Measurements from ENCODE around the gene PRTG. TPM values are rescaled to one million over a fixed set of nuclear protein-coding genes. Genes with fewer than 3 reads are reported as not detected.

Gene PRTG
- total and polyA plus RNA-seq, 2 donors (not counting 3 experiments of a cell fraction or from before 2014, with no cell fraction given): 3.4 to 12.4 TPM

DNA sequence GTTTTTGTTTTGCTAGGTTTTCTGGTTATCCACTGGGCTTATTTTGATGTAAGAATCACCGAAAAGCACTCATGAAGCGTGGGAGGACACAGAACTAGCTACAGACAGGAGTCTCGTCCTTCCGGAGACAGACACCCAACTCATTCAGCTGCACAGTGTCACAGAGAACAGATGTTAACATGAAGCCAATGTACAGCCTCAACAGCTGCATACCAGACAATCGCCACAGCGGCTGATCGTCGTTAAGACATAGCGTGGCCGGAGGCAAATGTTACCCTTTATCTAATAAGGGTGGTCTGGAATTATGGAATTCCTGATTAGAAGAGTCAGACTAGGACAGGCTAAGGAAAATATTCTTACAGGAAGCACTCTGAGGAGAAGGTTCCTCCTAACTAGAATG lies 153.7 kb downstream of the PRTG start:
- CTCF ChIA-PET: interaction anchor here (1.9 to 2.0 kb wide), 2 partner anchors 63 to 257 kb away, joined by 5 to 7 read pairs; no protein-coding TSS in a partner anchor
- FAIRE-seq (no peak), DNase-seq (ENCODE audit: low read depth, low spot score) (no peak)
- Histone ChIP-seq H2AFZ (ENCODE audit: low read depth, low read length) (no peak overlapping the region), H3K9me3 (replicated peaks; ENCODE audit: control insufficient read depth, insufficient read depth, low read length) (no peaks in the 10 kb centered on the region), H3K4me1 (ENCODE audit: control insufficient read depth, extremely low read depth, insufficient read depth, low read length) (peaks cover 8% of the 10 kb centered on the region), H3K9ac (replicated peaks; ENCODE audit: extremely low read depth, insufficient read depth, low read length) (no peak overlapping the region), H3K4me3 (replicated peaks in 1 of 3; ENCODE audit: insufficient read depth in 1 of 3, low read depth in 1 of 3, low read length in 3 of 3) (peak overlapping the region in 1 of 3 experiments; percentile 65), H3K27ac (ENCODE audit: insufficient read depth, low read depth, low read length) (no peak overlapping the region), H3K36me3 (ENCODE audit: control insufficient read depth in 2 of 2, extremely low read depth in 1 of 2, insufficient read depth in 2 of 2, low read length in 2 of 2) (no peaks in the 10 kb centered on the region), H3K9me1 (replicated peaks; ENCODE audit: control insufficient read depth, extremely low read depth, insufficient read depth, low read length) (no peaks in the 10 kb centered on the region), H3K27me3 (ENCODE audit: control insufficient read depth in 2 of 2, insufficient read depth in 2 of 2, low read length in 2 of 2) (no peaks in the 10 kb centered on the region), H3K79me2 (ENCODE audit: control insufficient read depth, insufficient read depth, low read length) (no peaks in the 10 kb centered on the region), H4K20me1 (replicated peaks; ENCODE audit: control insufficient read depth, extremely low read depth, insufficient read depth, low read length) (no peaks in the 10 kb centered on the region), H3K4me2 (ENCODE audit: insufficient read depth, low read length) (peak overlapping the region; percentile 80)
- dilution Hi-C loops (cut with MboI; ENCODE audit: extremely low pct_ligation_motif_present, low sequenced_read_pairs): no loop called here
- BruUV-seq (replicated peaks): TSS peak; percentile 75
- intact Hi-C loops (cut with micrococcal nuclease): loop anchor here (2.0 kb wide), 1 partner anchor 62 kb away; no protein-coding TSS in a partner anchor
- TF ChIP-seq, protein P1, sequence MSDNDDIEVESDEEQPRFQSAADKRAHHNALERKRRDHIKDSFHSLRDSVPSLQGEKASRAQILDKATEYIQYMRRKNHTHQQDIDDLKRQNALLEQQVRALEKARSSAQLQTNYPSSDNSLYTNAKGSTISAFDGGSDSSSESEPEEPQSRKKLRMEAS (IDR thresholded peaks at IDR 0.05; ENCODE audit: insufficient read depth, insufficient read length): no peak
- TF ChIP-seq EZH2 (IDR thresholded peaks at IDR 0.05; ENCODE audit: borderline replicate concordance, low read depth, low read length, severe bottlenecking) (no peak), POLR2AphosphoS5 (IDR thresholded peaks at IDR 0.05; ENCODE audit: insufficient read depth, low read depth, low read length) (no peak), GATA2 (IDR thresholded peaks at IDR 0.05; ENCODE audit: insufficient read depth, insufficient read length, low read depth, low read length) (no peak), POLR2A (IDR thresholded peaks at IDR 0.05; ENCODE audit: low read depth, low read length) (no peak), JUN (IDR thresholded peaks at IDR 0.05; ENCODE audit: borderline replicate concordance, insufficient read depth, insufficient read length, low read depth) (no peak), MYC (IDR thresholded peaks at IDR 0.05; ENCODE audit: low read depth, low read length) (no peak), FOS (IDR thresholded peaks at IDR 0.05; ENCODE audit: borderline replicate concordance, insufficient read depth, low read length) (no peak)
- TF ChIP-seq, protein P2, sequence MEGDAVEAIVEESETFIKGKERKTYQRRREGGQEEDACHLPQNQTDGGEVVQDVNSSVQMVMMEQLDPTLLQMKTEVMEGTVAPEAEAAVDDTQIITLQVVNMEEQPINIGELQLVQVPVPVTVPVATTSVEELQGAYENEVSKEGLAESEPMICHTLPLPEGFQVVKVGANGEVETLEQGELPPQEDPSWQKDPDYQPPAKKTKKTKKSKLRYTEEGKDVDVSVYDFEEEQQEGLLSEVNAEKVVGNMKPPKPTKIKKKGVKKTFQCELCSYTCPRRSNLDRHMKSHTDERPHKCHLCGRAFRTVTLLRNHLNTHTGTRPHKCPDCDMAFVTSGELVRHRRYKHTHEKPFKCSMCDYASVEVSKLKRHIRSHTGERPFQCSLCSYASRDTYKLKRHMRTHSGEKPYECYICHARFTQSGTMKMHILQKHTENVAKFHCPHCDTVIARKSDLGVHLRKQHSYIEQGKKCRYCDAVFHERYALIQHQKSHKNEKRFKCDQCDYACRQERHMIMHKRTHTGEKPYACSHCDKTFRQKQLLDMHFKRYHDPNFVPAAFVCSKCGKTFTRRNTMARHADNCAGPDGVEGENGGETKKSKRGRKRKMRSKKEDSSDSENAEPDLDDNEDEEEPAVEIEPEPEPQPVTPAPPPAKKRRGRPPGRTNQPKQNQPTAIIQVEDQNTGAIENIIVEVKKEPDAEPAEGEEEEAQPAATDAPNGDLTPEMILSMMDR (IDR thresholded peaks at IDR 0.05; ENCODE audit: extremely low read depth in 1 of 2, insufficient read depth in 1 of 2, low read depth in 1 of 2, low read length in 2 of 2): no peak
- POLR2A ChIA-PET: no interaction called here

Data from endothelial cell of umbilical vein (primary cell).